Nephron (organoid): ENCODE measurements around the gene VPS37D.
A peak's percentile ranks its signal among the peaks of the same experiment; 100 is the strongest.

Source experiments
- H3K27ac Mint-ChIP-seq, 3 experiments: 2 replicates each; pipeline ENCODE4 v1.8.0; 2020; ENCODE audit warnings: mixed read lengths in 3 of 3, mild to moderate bottlenecking in 2 of 3, moderate library complexity in 1 of 3
- H3K27me3 Mint-ChIP-seq: 2 replicates; pipeline ENCODE4 v1.8.0; 2021; ENCODE audit warnings: low read depth, mild to moderate bottlenecking, moderate library complexity, mixed read lengths
- H3K36me3 Mint-ChIP-seq: 2 replicates; pipeline ENCODE4 v1.8.0; 2020; ENCODE audit warnings: low read depth, mixed read lengths
- H3K4me1 Mint-ChIP-seq: 2 replicates; pipeline ENCODE4 v1.8.0; 2020; ENCODE audit warnings: mixed read lengths
- H3K4me3 Mint-ChIP-seq, 3 experiments: 2 replicates each; pipeline ENCODE4 v1.8.0; 2020; ENCODE audit warnings: mild to moderate bottlenecking in 3 of 3, mixed read lengths in 3 of 3, moderate library complexity in 2 of 3
- H3K9me3 Mint-ChIP-seq: 2 replicates; pipeline ENCODE4 v1.8.0; 2020; ENCODE audit warnings: mixed read lengths
- TF ChIP-seq, protein P1 (sequence below), 3 experiments: fragments of 200-600 bp; sonication (generic); IDR thresholded peaks; one replicate each; pipeline ENCODE4 v1.5.0; 2021; ENCODE audit warnings: antibody characterized with exemption in 3 of 3; ENCODE audit not compliant: unreplicated experiment in 3 of 3

The VPS37D gene

DNA sequence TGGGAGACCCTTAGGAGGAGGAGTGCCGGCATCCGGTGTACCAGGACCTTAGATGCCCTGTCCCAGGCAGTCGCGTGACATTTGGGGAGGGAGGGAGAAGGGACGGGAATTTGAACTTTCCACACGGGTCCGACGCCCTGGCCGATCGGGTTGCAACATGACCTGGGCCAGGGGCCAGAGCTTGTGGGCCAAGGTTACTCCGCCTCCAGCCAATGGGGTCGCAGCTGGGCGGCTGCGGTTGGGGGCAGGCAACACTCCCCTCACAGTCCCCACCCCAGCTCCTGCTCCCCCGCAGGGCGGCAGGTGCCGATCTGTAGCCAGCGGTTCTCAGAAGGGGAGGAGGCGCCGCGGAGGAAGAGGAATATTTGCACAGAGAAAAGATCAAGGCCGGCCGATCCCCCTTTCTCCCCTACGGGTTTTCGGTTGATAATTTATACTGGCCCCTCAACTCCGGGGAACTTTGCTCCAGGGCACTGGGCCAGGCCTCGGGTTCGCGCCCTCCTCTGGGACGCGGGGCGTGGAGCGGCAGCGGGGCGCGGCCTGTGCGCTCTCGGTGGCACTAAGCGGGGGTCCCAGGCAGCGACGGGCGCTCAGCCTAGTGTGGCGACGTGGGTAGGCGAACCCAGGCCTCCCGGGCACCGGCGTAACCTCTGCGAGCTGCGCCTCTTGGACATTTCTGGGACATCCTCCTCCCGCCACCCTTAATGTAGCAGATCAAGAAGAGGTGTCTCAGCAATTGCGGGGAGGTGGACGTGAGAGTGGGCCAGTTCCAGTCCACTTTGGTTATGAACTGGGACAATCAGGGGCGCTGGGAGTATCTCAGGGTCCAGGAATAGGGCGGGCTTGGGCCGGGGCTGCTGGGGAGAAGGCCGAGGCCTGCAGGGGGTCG is 44.5 kb upstream of the VPS37D start:
- peaks cover 83% of the 10 kb centered on the region for H3K27me3 Mint-ChIP-seq
- peak overlapping the region; percentile 72 to 81 (median 81) for H3K4me3 Mint-ChIP-seq
- H3K36me3 Mint-ChIP-seq: no peaks in the 10 kb centered on the region
- TF ChIP-seq, protein P1, sequence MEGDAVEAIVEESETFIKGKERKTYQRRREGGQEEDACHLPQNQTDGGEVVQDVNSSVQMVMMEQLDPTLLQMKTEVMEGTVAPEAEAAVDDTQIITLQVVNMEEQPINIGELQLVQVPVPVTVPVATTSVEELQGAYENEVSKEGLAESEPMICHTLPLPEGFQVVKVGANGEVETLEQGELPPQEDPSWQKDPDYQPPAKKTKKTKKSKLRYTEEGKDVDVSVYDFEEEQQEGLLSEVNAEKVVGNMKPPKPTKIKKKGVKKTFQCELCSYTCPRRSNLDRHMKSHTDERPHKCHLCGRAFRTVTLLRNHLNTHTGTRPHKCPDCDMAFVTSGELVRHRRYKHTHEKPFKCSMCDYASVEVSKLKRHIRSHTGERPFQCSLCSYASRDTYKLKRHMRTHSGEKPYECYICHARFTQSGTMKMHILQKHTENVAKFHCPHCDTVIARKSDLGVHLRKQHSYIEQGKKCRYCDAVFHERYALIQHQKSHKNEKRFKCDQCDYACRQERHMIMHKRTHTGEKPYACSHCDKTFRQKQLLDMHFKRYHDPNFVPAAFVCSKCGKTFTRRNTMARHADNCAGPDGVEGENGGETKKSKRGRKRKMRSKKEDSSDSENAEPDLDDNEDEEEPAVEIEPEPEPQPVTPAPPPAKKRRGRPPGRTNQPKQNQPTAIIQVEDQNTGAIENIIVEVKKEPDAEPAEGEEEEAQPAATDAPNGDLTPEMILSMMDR (IDR thresholded peaks at IDR 0.05; ENCODE audit: unreplicated experiment in 3 of 3): no peak
- no peak overlapping the region for H3K27ac Mint-ChIP-seq
- no peaks in the 10 kb centered on the region for H3K9me3 Mint-ChIP-seq
- H3K4me1 Mint-ChIP-seq: no peaks in the 10 kb centered on the region

DNA sequence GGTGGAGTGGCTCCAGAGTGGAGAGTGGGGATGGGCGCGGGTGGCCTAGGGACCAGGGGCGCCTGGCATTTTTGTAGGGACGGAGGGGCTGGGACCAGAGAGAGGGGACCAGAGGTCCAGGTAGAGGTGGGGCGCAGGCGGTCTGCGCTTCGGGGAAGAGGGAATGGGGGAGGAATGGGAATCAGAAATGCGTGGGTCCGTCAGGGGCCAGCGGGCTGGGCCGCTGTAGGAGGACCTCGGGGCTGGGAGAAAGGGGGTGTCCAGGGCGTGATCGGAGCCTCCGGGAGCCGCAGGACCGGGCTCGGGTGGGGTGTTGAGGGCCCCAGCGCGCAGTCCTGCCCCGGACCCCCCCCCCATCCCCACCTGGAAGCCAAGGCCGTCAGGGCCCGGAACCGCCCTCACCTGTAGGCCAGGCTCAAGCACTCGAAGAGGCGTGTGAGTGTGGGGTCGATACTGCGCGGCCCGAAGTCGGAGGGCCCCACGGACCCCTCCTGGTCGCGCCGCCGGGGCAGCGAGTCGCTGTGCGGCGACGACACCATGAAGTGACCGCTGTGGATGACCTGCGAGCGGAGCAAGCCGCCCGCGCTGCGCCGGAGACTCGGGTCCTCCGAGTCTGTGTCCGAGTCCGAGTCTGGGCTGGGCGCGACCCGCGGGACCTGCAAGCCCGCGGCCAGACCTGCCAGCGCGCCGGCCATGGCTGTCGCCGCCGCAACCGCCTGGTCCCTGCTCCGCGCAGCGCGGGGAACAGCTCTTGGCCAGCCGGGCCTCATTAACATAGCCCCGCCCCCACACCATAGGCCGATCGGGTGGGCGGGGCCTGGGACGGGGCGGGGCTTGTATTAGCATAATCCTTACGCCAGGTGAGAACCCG is 43.6 kb upstream of the VPS37D start, which contains the start of gene MLXIPL:
TSS of gene MLXIPL (minus strand) at position 725 of the 871 bp plus-strand sequence. CDS start at position 695, 30 bp downstream.
- Mint-ChIP-seq H3K9me3 (no peaks in the 10 kb centered on the region), H3K36me3 (no peaks in the 10 kb centered on the region), H3K27ac (no peak within 1 kb of the TSS), H3K4me1 (no peaks in the 10 kb centered on the region), H3K27me3 (peaks cover 86% of the 10 kb centered on the region), H3K4me3 (peak within 1 kb of the TSS; percentile 72 to 81 (median 81))
- TF ChIP-seq, protein P1 (IDR thresholded peaks at IDR 0.05; ENCODE audit: unreplicated experiment in 3 of 3): no peak

DNA sequence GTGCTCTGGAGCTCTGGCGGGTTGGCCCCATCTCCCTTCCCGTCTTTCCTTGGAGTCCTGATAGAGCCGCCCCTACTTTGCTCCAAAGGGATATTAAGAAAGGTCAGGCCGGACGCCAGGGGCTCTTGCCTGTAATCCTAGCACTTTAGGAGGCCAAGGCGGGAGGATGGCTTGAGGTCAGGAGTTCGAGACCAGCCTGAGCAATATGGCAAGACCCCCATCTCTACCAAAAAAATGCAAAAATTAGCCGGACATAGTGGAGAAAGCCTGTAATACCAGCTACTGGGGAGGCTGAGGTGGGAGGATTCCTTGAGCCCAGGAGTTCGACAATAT is 43.0 kb upstream of the VPS37D start:
- Mint-ChIP-seq H3K36me3 (no peaks in the 10 kb centered on the region), H3K9me3 (no peaks in the 10 kb centered on the region), H3K27me3 (peaks cover 90% of the 10 kb centered on the region), H3K4me3 (peak overlapping the region in 2 of 3 experiments; percentile 41 to 67), H3K27ac (no peak overlapping the region), H3K4me1 (no peaks in the 10 kb centered on the region)
- TF ChIP-seq, protein P1 (IDR thresholded peaks at IDR 0.05; ENCODE audit: unreplicated experiment in 3 of 3): no peak

DNA sequence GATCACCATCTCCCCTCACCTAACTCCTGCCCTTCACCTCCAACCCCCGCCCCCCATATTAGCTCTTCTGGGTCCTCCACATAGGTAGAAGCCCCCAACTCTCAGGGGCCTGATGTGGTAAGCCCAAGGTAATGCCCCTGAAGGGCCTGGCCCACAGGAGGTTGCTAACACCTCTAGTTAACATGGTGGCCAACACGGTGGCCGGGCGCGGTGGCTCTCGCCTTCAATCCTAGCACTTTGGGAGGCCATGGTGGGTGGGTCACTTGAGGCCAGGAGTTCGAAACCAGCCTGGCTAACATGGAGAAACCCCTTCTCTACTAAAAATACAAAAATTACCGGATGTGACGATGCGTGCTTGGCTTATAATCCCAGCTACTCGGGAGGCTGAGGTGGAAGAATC is 42.4 kb upstream of the VPS37D start:
- Mint-ChIP-seq H3K27me3 (peaks cover 88% of the 10 kb centered on the region), H3K27ac (no peak overlapping the region), H3K9me3 (no peaks in the 10 kb centered on the region), H3K4me1 (no peaks in the 10 kb centered on the region), H3K4me3 (peak overlapping the region in 1 of 3 experiments; percentile 28), H3K36me3 (no peaks in the 10 kb centered on the region)
- TF ChIP-seq, protein P1 (IDR thresholded peaks at IDR 0.05; ENCODE audit: unreplicated experiment in 3 of 3): no peak

DNA sequence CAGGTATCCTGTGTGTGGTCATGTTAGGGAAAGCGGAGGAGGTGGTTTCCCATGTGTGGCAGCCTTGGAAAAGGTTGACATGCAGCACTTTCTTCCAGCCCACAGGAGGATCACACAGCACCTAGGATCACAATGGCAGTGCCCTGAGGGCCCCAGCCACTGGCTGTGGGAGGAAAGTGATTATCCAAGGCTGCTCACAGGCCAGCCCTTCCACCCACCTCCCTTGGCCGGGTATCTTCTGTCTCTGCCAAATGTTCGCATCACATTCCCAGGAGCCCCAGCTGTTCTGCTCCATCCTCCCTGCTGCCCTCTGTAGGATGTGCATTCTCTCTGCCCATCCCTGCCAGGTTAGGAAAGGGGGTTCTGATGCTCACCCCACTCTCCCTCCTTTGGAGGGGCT is 40.8 kb upstream of the VPS37D start:
- TF ChIP-seq, protein P1 (IDR thresholded peaks at IDR 0.05; ENCODE audit: unreplicated experiment in 3 of 3): no peak
- Mint-ChIP-seq H3K4me3 (no peak overlapping the region), H3K9me3 (no peaks in the 10 kb centered on the region), H3K27me3 (peaks cover 87% of the 10 kb centered on the region), H3K27ac (no peak overlapping the region), H3K4me1 (no peaks in the 10 kb centered on the region), H3K36me3 (no peaks in the 10 kb centered on the region)
